HuH-7.5 (cell line): ENCODE measurements around the gene DPYD.

Experiments used
- DNase-seq: peaks from one replicate; pipeline ENCODE4 v3.0.0; 2011; ENCODE audit warnings: low spot score

DPYD gene

GRCh38 chr1:97837161-97837560, 83.7 kb downstream of the DPYD start:
- DNase-seq = no peak

GRCh38 chr1:97834899-97835298, 85.9 kb downstream of the DPYD start:
- no peak for DNase-seq

GRCh38 chr1:97833881-97834280, 87.0 kb downstream of the DPYD start:
- DNase-seq = no peak

GRCh38 chr1:97832481-97832880, 88.4 kb downstream of the DPYD start:
- no peak for DNase-seq

GRCh38 chr1:97827887-97828286, 92.9 kb downstream of the DPYD start:
- no peak for DNase-seq

- DNase-seq = no peak
These were observed 94.0 kb downstream of the DPYD start for GRCh38 chr1:97826820-97827219.

- no peak for DNase-seq
These were observed 96.2 kb downstream of the DPYD start for GRCh38 chr1:97824624-97825023.

- no peak for DNase-seq
These were observed 96.6 kb downstream of the DPYD start for GRCh38 chr1:97824200-97824599.

- no peak for DNase-seq
These were observed 100.2 kb downstream of the DPYD start for GRCh38 chr1:97820470-97821188.

GRCh38 chr1:97816927-97817326, 103.9 kb downstream of the DPYD start:
- no peak for DNase-seq

- DNase-seq = no peak
These were observed 106.0 kb downstream of the DPYD start for GRCh38 chr1:97814804-97815203.

- no peak for DNase-seq
These were observed 106.7 kb downstream of the DPYD start for GRCh38 chr1:97814121-97814520.

- no peak for DNase-seq
These were observed 108.8 kb downstream of the DPYD start for GRCh38 chr1:97812076-97812475.

- DNase-seq = peak; percentile 2
These were observed 113.8 kb downstream of the DPYD start for GRCh38 chr1:97806996-97807520.

GRCh38 chr1:97806326-97806725, 114.5 kb downstream of the DPYD start:
- DNase-seq = no peak

GRCh38 chr1:97805093-97805492, 115.7 kb downstream of the DPYD start:
- DNase-seq = no peak

GRCh38 chr1:97803026-97803425, 117.8 kb downstream of the DPYD start:
- DNase-seq = no peak

GRCh38 chr1:97802011-97802410, 118.8 kb downstream of the DPYD start:
- DNase-seq = no peak

- no peak for DNase-seq
These were observed 123.2 kb downstream of the DPYD start for GRCh38 chr1:97797403-97798183.

GRCh38 chr1:97796711-97797110, 124.1 kb downstream of the DPYD start:
- DNase-seq = no peak

GRCh38 chr1:97792655-97793054, 128.2 kb downstream of the DPYD start:
- no peak for DNase-seq

- no peak for DNase-seq
These were observed 129.6 kb downstream of the DPYD start for GRCh38 chr1:97791251-97791650.

- DNase-seq = no peak
These were observed 133.6 kb downstream of the DPYD start for GRCh38 chr1:97787231-97787630.
